Gastroesophageal sphincter (tissue), 4 donors: ENCODE results near the gene KDM4C. TPM values are rescaled to one million over a fixed set of nuclear protein-coding genes. Genes with fewer than 3 reads are reported as not detected.

ENCODE experiments used
- ATAC-seq: fragments of 150-250 bp; one replicate; pipeline ENCODE4 v1.9.1; 2016; ENCODE audit warnings: mild to moderate bottlenecking, moderate library complexity
- H3K27ac ChIP-seq, 4 donors: fragments of 200-600 bp; sonication (generic) in 3 of 4; 1 replicate in 3 of 4; 2 replicates in 1 of 4; pipeline ENCODE4 v1.5.1; 2016 to 2019
- H3K27me3 ChIP-seq: fragments of 200-600 bp; sonication (generic); one replicate; pipeline ENCODE4 v1.5.1; 2019
- H3K36me3 ChIP-seq, 2 donors: fragments of 200-600 bp; sonication (generic); one replicate each; pipeline ENCODE4 v1.5.1; 2019; ENCODE audit warnings: control low read depth in 1 of 2
- H3K4me1 ChIP-seq, 3 donors: fragments of 200-600 bp; sonication (generic); 1 replicate in 2 of 3; 2 replicates in 1 of 3; pipeline ENCODE4 v1.5.1; 2016 to 2019; ENCODE audit warnings: control low read depth in 2 of 3
- H3K4me3 ChIP-seq, 2 donors: fragments of 200-600 bp; sonication (generic); one replicate each; pipeline ENCODE4 v1.5.1; 2019; ENCODE audit warnings: mild to moderate bottlenecking in 1 of 2, moderate library complexity in 1 of 2
- H3K9me3 ChIP-seq, 3 donors: fragments of 200-600 bp; sonication (generic); one replicate each; pipeline ENCODE4 v1.5.1; 2017 to 2019; ENCODE audit warnings: control low read depth in 2 of 3
- CTCF ChIP-seq, 4 experiments: fragments of 200-600 bp in 2 of 4; fragments of 450-650 bp in 2 of 4; sonication (generic) in 1 of 4; IDR thresholded peaks; one replicate each; pipeline ENCODE4 v1.5.1; 2017 to 2019; ENCODE audit warnings: antibody characterized with exemption in 4 of 4, mild to moderate bottlenecking in 2 of 4, moderate library complexity in 2 of 4
- EP300 ChIP-seq: sonication (generic); formaldehyde crosslinking; IDR thresholded peaks from one replicate; pipeline ENCODE4 v1.6.1; 2017; ENCODE audit warnings: antibody characterized with exemption, mild to moderate bottlenecking
- POLR2A ChIP-seq, 2 donors: fragments of 450-650 bp; IDR thresholded peaks; one replicate each; pipeline ENCODE4 v1.6.1; 2017; ENCODE audit warnings: antibody characterized with exemption in 2 of 2, mild to moderate bottlenecking in 2 of 2, moderate library complexity in 1 of 2
- POLR2AphosphoS5 ChIP-seq: sonication (generic); formaldehyde crosslinking; IDR thresholded peaks from one replicate; pipeline ENCODE4 v1.6.1; 2017; ENCODE audit warnings: antibody characterized with exemption
- whole genome bisulfite sequencing, 2 donors: methylation state at CpG; one replicate each; pipeline ENCODE4 v1.1.5; 2018; ENCODE audit warnings: low coverage in 1 of 2; 5-methylcytosine and 5-hydroxymethylcytosine counted together
- total RNA-seq, 4 donors: library from RNA; depleted of rRNA; stranded (reverse); fragments of >200 nt; gene quantifications; one replicate each; pipeline ENCODE4 v1.1.0, GENCODE V29; 2016

KDM4C gene
- total RNA-seq, 4 donors from 2014 or later: 17.7 to 65.2 (median 29.5) TPM

DNA sequence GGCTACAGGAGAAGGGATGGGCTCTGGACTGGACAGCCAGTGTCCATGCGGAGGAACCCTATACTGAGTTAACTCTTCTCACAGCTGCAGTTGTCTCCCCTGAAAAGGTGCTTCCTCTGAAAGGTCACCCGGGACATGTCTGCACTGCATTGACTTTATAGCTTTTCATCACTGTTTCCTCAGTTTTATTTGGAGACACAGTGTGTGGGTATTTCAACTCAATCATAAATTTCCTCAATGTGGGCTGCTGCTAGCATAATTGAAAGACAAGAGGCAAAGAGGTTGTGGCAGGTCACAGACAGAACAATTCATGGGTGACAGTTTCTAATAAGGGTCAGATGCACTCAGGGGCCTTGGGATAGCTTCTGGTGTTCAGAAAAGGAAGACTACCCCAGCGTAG, 336.8 kb downstream of the KDM4C start:
- Histone ChIP-seq H3K27ac (no peak overlapping the region), H3K9me3 (no peaks in the 10 kb centered on the region), H3K4me1 (peaks cover 0 to 29% (median 3%) of the 10 kb centered on the region in 3 donors), H3K27me3 (no peaks in the 10 kb centered on the region), H3K4me3 (no peak overlapping the region), H3K36me3 (peaks cover 0 to 12% of the 10 kb centered on the region in 2 donors)
- TF ChIP-seq EP300: no peak
- TF ChIP-seq POLR2A (IDR thresholded peaks at IDR 0.05): no peak
- no peak for TF ChIP-seq CTCF (IDR thresholded peaks at IDR 0.05)
- TF ChIP-seq POLR2AphosphoS5: no peak
- WGBS, 2 donors: 75% methylated on average over 3 of the region's 3 CpGs; no CpG with 5 or more reads in 1 of the 2 donors
- ATAC-seq: no peak

GRCh38 chr9:7095058-7095457, 337.3 kb downstream of the KDM4C start:
- Histone ChIP-seq H3K27ac (no peak overlapping the region), H3K36me3 (peaks cover 0 to 12% of the 10 kb centered on the region in 2 donors), H3K27me3 (no peaks in the 10 kb centered on the region), H3K9me3 (no peaks in the 10 kb centered on the region), H3K4me1 (peaks cover 0 to 25% (median 3%) of the 10 kb centered on the region in 3 donors), H3K4me3 (no peak overlapping the region)
- TF ChIP-seq POLR2AphosphoS5 (no peak), CTCF (IDR thresholded peaks at IDR 0.05) (no peak), EP300 (no peak), POLR2A (IDR thresholded peaks at IDR 0.05) (no peak)
- WGBS, 2 donors: 69 to 72% methylated on average over 3 of the region's 3 CpGs
- no peak for ATAC-seq

DNA sequence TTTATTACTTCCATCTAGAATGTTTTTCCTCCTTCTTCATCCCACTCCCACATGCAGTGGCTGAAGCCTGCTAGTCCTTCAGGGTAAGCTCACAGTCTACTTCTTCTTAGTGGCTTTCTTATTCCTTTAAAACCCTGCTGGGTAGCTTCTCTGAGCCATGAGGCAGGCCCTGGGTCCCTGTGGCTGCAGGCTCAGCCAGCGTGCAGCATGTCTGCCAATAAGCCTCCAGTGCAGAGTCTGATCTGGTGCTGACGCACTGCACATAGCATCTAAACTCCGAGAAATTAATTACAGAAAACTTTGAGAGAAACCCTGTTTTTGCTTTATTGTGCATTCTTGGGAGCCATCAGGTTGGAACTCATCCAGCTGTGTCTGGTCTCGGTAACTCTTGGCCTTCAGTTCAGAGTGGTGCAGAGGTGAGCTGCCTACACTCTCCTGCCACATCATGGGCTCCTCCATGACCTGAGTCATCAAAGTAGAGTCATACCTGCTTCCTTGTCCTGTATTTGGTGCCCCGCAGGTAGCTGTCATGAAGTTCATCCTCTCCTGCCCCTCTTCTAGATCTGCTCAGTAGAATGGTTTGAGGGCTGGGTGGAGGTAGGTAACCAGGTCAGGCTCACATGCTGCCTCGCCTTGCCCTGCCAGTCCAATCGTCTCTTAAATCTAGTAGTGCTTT, 339.4 kb downstream of the KDM4C start:
- Histone ChIP-seq H3K9me3 (no peaks in the 10 kb centered on the region), H3K27me3 (no peaks in the 10 kb centered on the region), H3K4me1 (peaks cover 0 to 25% (median 3%) of the 10 kb centered on the region in 3 donors), H3K36me3 (peaks cover 0 to 8% of the 10 kb centered on the region in 2 donors), H3K4me3 (no peak overlapping the region), H3K27ac (no peak overlapping the region)
- TF ChIP-seq EP300: no peak
- no peak for TF ChIP-seq CTCF (IDR thresholded peaks at IDR 0.05)
- no peak for TF ChIP-seq POLR2A (IDR thresholded peaks at IDR 0.05)
- no peak for TF ChIP-seq POLR2AphosphoS5
- WGBS, 2 donors: 40 to 83% methylated on average over 1 to 5 of the region's 7 CpGs
- no peak for ATAC-seq

GRCh38 chr9:7097785-7098752, 340.3 kb downstream of the KDM4C start:
- H3K4me3 ChIP-seq: no peak overlapping the region
- H3K36me3 ChIP-seq: peaks cover 0 to 8% of the 10 kb centered on the region in 2 donors
- peaks cover 0 to 25% (median 3%) of the 10 kb centered on the region in 3 donors for H3K4me1 ChIP-seq
- no peaks in the 10 kb centered on the region for H3K27me3 ChIP-seq
- H3K9me3 ChIP-seq: no peaks in the 10 kb centered on the region
- ATAC-seq: no peak
- 48 to 50% methylated on average over 3 of the region's 3 CpGs for WGBS, 2 donors
- no peak overlapping the region for H3K27ac ChIP-seq
- TF ChIP-seq EP300 (no peak), CTCF (IDR thresholded peaks at IDR 0.05) (no peak), POLR2AphosphoS5 (no peak), POLR2A (IDR thresholded peaks at IDR 0.05) (no peak)
